Chondrocyte (in vitro differentiated cells): ENCODE measurements around the gene OSTM1. TPM values are rescaled to one million over a fixed set of nuclear protein-coding genes. Genes with fewer than 3 reads are reported as not detected.

Source experiments
- DNase-seq: peaks from one replicate; pipeline ENCODE4 v3.0.0; 2021; ENCODE audit warnings: mixed read lengths, low spot score
- H3K27ac Mint-ChIP-seq: one replicate; pipeline ENCODE4 v1.8.0; 2021; ENCODE audit warnings: mild to moderate bottlenecking, moderate library complexity, mixed read lengths; ENCODE audit not compliant: unreplicated experiment
- H3K27me3 Mint-ChIP-seq: 2 replicates; pipeline ENCODE4 v1.8.0; 2021; ENCODE audit warnings: low read depth, mixed read lengths
- H3K36me3 Mint-ChIP-seq: 2 replicates; pipeline ENCODE4 v1.8.0; 2021; ENCODE audit warnings: low read depth, mixed read lengths
- H3K4me1 Mint-ChIP-seq: 2 replicates; pipeline ENCODE4 v1.8.0; 2021; ENCODE audit warnings: low read depth, mild to moderate bottlenecking, mixed read lengths
- H3K4me3 Mint-ChIP-seq: one replicate; pipeline ENCODE4 v1.8.0; 2021; ENCODE audit warnings: mild to moderate bottlenecking, moderate library complexity, mixed read lengths; ENCODE audit not compliant: unreplicated experiment
- H3K9me3 Mint-ChIP-seq: 2 replicates; pipeline ENCODE4 v1.8.0; 2021; ENCODE audit warnings: low read depth, mixed read lengths
- CTCF ChIP-seq: fragments of 200-600 bp; sonication (generic); IDR thresholded peaks from 2 replicates; pipeline ENCODE4 v1.5.0; 2021; ENCODE audit warnings: antibody characterized with exemption, mild to moderate bottlenecking, moderate library complexity
- total RNA-seq: library from RNA; stranded (reverse); gene quantifications from 3 replicates; pipeline ENCODE4 v1.2.1, GENCODE V29; 2021

OSTM1 gene
- total RNA-seq, 1 donor from 2014 or later: 76.8 TPM

- H3K9me3 Mint-ChIP-seq: no peaks in the 10 kb centered on the region
- no peaks in the 10 kb centered on the region for H3K36me3 Mint-ChIP-seq
- H3K27ac Mint-ChIP-seq: no peak overlapping the region
- peaks cover 46% of the 10 kb centered on the region for H3K4me1 Mint-ChIP-seq
- no peak overlapping the region for H3K4me3 Mint-ChIP-seq
- TF ChIP-seq CTCF: no peak
- DNase-seq: no peak
- H3K27me3 Mint-ChIP-seq: peaks cover 56% of the 10 kb centered on the region
Measured at GRCh38 chr6:108119769-108120141, 45.2 kb upstream of the OSTM1 start.

- H3K4me3 Mint-ChIP-seq: peak overlapping the region; percentile 74
- DNase-seq: no peak
- H3K36me3 Mint-ChIP-seq: no peaks in the 10 kb centered on the region
- H3K4me1 Mint-ChIP-seq: peaks cover 48% of the 10 kb centered on the region
- peak; percentile 10 for TF ChIP-seq CTCF
- H3K9me3 Mint-ChIP-seq: no peaks in the 10 kb centered on the region
- H3K27me3 Mint-ChIP-seq: peaks cover 57% of the 10 kb centered on the region
- H3K27ac Mint-ChIP-seq: no peak overlapping the region
Measured at GRCh38 chr6:108118810-108119768, 44.5 kb upstream of the OSTM1 start.

GRCh38 chr6:108118359-108118724, 43.8 kb upstream of the OSTM1 start:
- no peaks in the 10 kb centered on the region for H3K9me3 Mint-ChIP-seq
- peaks cover 46% of the 10 kb centered on the region for H3K4me1 Mint-ChIP-seq
- DNase-seq: no peak
- TF ChIP-seq CTCF: no peak
- no peak overlapping the region for H3K27ac Mint-ChIP-seq
- H3K27me3 Mint-ChIP-seq: peaks cover 58% of the 10 kb centered on the region
- H3K4me3 Mint-ChIP-seq: peak overlapping the region; percentile 74
- no peaks in the 10 kb centered on the region for H3K36me3 Mint-ChIP-seq

GRCh38 chr6:108117427-108118358, 43.2 kb upstream of the OSTM1 start:
- Mint-ChIP-seq H3K4me3 (peak overlapping the region; percentile 72), H3K27me3 (peaks cover 62% of the 10 kb centered on the region), H3K4me1 (peaks cover 45% of the 10 kb centered on the region), H3K27ac (peak overlapping the region; percentile 50), H3K9me3 (no peaks in the 10 kb centered on the region), H3K36me3 (no peaks in the 10 kb centered on the region)
- peak; percentile 25 for TF ChIP-seq CTCF
- no peak for DNase-seq
